GM19452 (cell line): ENCODE measurements around the gene ARHGEF3.

Experiments used
- ATAC-seq: cut with Tn5 transposase; IDR thresholded peaks from one replicate; pipeline ENCODE4 v1.9.1; 2021; ENCODE audit not compliant: unreplicated experiment

ARHGEF3 gene

DNA sequence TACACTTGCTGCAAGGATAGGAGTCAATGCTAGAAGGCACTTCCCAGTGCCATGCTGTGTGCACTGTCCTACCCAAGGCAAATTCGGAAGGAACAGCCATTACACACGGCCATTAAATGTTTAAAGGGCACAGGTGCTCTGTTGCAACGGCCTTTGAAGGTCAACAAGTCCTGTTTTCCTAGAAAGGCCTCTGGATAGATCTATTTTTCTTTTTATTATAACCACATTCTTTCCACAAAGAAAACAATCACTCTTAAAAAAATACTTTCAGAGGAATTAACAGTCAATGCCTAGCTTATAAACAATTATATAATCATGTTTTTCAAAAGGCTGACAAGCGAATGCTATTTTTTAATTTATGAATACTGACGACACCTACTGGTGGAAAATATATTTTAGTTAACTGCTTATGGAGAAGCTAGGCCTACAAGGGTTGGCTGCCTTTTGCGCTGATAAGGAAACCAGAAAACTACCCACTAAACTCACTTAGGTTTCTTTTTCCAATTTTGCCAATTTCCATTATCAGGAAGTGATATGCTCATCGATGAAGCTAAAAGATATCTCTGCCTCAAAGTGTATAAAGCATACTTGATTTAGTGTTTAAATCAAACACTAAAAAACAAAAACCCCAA, 2.4 kb downstream of the ARHGEF3 start:
- ATAC-seq = no peak

DNA sequence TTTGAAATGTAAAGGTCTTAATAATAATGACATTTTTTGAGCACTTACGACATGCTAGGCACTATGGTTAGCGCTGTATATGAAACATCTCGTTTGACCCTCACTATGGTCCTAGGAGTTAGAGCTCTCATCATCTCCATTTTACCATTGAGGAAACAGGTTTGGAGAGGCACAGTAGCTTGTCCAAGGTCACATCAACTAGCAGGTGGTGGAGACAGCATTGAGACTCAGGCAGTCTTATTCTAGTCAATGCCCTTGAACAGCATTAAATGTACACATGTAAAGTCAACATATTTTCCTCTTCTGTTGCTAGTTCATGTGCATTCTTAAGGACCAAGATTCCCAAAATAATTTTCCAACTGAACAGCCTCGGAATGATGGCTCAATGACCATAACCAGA, 4.8 kb downstream of the ARHGEF3 start:
- no peak for ATAC-seq

DNA sequence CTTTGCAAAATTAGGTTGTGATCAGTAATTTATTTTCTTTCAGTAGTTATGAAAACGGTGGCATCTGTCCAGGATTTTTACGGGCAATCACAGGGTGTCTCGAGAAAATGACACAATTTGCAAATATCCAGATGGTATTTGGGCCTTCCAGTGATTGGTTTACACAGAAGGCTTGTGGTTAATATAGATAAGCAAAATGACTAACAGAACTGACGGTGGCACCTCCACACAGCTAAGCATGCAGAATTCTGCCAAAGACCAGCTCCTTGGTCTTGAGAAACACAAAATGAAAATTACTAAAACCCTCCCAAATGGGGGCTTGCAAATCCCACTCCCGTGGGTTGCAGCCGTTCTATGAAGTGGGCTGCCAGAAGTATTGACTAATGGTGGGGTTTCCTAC, 5.5 kb downstream of the ARHGEF3 start:
- ATAC-seq = no peak

GRCh38 chr3:56795829-56796185, 5.9 kb downstream of the ARHGEF3 start:
- ATAC-seq = no peak

GRCh38 chr3:56795097-56795828, 6.5 kb downstream of the ARHGEF3 start:
- ATAC-seq = no peak

- no peak for ATAC-seq
Observed at GRCh38 chr3:56792193-56792592, 9.6 kb downstream of the ARHGEF3 start.

- no peak for ATAC-seq
Observed at GRCh38 chr3:56790016-56790821, 11.5 kb downstream of the ARHGEF3 start.

DNA sequence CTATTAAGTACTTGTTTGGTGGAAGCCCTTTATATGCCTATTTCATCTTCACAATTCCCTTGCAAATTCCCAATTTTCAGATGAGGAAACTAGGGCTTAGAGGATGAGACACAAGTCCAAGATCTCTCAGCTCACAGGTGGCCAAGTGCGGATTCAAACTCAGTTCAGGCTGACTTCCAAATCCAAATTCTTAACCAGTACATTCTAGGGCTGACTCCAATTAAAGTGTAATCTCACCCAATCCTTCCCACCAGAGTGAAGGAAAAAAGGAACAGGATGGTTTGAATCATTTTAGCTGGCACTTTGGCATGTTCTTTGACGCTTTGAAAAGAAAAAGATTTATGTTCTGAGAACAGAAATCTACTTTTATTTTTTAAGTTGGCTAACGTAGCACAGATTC, 12.7 kb downstream of the ARHGEF3 start:
- ATAC-seq = no peak

GRCh38 chr3:56788521-56788920, 13.2 kb downstream of the ARHGEF3 start:
- ATAC-seq = no peak

DNA sequence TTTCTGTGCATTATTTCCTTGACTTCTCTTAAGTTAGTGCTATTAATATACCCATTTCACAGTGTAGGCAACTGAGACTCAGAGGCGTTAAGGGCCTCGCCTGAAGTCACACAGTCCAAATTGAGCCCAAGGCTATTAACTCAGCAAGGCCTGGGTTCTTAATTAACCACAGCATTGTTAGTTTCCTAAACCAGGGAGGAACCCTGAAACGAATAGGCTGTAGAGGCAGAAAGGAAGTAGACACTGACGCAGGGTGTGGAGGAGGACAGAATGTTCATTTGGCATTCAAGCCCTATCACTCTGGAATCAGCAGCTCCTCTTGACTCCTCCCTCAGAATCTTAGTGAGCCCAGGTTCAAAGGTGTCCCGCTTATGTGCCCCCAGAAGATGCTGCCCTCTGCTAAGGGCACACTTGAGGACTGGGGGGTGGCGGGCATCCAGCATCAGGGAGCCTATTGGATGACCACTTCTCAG, 13.9 kb downstream of the ARHGEF3 start:
- ATAC-seq = no peak

DNA sequence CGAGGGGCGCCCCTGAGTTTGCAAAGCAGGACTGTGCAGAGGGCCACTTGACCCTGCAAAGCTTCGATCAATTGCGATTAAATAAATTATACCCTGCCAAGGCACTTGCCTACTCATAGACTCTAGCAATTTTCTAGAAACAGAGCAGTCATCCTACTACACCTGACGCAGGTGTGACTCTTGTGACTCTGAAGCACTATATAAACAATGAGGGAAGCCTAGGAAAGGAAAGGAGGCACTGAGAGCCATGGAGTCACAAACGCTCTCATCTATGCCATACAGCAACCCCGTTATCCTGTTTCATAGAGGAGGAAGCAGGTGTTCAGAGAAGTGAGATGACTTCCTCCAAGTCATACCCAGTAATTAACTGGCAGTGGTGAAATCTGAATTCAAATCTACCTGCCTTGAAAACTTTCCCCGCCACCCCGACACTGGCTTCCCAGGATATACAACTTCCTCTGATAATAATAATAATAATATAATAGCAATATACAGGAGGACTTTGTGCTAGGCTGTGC, 14.4 kb downstream of the ARHGEF3 start:
- no peak for ATAC-seq

DNA sequence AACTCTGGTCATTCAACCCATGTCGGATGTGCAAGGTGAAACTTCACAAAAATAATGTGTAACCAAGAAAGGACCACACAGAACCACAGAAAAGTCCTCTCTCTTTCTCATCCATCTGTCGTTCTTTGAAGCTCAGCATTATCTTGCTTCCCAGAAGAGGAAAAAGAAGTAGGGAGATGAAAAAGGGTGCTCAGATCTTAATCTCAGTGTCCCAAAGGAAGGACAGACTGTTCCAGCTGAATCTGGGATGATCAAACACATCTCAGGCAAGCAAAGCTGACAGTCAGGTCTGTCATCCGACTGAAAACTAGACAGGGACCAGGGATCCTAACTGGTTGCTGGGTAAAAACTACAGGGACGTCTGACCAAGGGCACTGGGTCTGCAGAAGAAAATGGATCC, 16.2 kb downstream of the ARHGEF3 start:
- no peak for ATAC-seq

GRCh38 chr3:56784448-56785001, 17.2 kb downstream of the ARHGEF3 start:
- no peak for ATAC-seq

- peak; percentile 95 for ATAC-seq
Observed at GRCh38 chr3:56783644-56784447, 17.9 kb downstream of the ARHGEF3 start.

- no peak for ATAC-seq
Observed at GRCh38 chr3:56782906-56783305, 18.8 kb downstream of the ARHGEF3 start.

- ATAC-seq = no peak
Observed at GRCh38 chr3:56782215-56782614, 19.5 kb downstream of the ARHGEF3 start.

DNA sequence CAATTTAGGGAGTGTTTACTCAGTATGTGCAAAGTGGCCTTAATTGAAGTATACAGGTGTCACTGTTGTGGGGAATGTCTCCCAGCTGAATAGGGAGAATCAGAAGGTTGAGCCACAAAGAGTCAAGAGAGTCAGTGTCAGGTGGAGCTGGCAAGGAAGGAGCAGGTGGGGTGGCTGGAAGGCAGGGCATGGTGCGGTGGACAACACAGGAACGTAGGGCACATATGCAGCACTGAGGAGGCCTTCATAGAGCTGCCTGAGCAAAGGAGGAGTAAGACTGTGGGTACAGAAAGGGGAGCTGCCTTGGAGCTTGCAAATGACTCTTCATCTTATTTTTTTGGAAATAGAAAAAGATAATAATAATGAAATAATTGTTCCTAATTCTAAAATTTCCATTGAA, 20.0 kb downstream of the ARHGEF3 start:
- no peak for ATAC-seq

- no peak for ATAC-seq
Observed at GRCh38 chr3:56780936-56781335, 20.8 kb downstream of the ARHGEF3 start.

DNA sequence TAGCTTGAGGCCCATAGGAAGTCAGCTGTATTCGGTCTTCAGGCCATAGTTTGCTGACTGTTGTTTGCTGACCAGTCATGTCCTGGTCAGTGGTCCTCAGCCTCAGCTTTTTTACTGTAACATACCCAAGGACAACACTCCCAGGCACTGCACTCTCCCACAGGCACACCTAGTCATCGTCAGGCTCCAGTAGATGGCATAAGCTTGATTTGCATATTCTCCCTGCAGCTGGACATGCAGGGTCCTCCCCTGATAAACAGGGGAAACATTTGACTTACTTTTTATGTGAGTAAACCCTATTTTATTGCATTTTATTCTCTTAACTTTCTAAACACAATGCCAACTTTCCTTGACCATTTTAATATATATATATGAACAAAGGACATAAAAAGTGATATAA, 22.9 kb downstream of the ARHGEF3 start:
- ATAC-seq = no peak

DNA sequence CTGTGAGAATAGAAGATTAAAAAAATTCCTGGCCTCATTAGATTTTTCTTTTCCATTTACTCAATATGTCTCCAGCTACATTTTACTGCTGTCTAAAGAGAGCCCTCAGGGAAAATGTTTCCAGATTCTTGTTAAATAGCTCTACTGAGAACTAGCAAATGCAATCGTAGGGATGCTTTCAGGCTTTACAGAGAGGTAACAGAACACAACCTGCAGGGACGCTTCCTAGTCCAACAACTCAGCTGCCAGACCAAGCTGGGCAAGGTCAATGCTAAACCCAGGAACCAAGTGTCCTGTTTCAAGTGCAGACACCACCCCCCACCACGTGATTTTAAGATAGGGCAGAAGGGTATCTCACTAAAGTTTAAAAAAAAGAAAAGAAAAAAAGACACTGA, 25.2 kb downstream of the ARHGEF3 start:
- no peak for ATAC-seq
